NOMO-1 treated with DMSO at 0.1 percent for 48 hours (cell line): ENCODE measurements around the gene SDK2.

Experiments used
- DNase-seq: peaks from one replicate; lab custom pipeline; 2025; ENCODE audit not compliant: unreplicated experiment; lab: John Stamatoyannopoulos, UW

The SDK2 gene, protein sequence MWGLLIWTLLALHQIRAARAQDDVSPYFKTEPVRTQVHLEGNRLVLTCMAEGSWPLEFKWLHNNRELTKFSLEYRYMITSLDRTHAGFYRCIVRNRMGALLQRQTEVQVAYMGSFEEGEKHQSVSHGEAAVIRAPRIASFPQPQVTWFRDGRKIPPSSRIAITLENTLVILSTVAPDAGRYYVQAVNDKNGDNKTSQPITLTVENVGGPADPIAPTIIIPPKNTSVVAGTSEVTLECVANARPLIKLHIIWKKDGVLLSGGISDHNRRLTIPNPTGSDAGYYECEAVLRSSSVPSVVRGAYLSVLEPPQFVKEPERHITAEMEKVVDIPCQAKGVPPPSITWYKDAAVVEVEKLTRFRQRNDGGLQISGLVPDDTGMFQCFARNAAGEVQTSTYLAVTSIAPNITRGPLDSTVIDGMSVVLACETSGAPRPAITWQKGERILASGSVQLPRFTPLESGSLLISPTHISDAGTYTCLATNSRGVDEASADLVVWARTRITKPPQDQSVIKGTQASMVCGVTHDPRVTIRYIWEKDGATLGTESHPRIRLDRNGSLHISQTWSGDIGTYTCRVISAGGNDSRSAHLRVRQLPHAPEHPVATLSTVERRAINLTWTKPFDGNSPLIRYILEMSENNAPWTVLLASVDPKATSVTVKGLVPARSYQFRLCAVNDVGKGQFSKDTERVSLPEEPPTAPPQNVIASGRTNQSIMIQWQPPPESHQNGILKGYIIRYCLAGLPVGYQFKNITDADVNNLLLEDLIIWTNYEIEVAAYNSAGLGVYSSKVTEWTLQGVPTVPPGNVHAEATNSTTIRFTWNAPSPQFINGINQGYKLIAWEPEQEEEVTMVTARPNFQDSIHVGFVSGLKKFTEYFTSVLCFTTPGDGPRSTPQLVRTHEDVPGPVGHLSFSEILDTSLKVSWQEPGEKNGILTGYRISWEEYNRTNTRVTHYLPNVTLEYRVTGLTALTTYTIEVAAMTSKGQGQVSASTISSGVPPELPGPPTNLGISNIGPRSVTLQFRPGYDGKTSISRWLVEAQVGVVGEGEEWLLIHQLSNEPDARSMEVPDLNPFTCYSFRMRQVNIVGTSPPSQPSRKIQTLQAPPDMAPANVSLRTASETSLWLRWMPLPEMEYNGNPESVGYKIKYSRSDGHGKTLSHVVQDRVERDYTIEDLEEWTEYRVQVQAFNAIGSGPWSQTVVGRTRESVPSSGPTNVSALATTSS (N-terminal part only)

DNA sequence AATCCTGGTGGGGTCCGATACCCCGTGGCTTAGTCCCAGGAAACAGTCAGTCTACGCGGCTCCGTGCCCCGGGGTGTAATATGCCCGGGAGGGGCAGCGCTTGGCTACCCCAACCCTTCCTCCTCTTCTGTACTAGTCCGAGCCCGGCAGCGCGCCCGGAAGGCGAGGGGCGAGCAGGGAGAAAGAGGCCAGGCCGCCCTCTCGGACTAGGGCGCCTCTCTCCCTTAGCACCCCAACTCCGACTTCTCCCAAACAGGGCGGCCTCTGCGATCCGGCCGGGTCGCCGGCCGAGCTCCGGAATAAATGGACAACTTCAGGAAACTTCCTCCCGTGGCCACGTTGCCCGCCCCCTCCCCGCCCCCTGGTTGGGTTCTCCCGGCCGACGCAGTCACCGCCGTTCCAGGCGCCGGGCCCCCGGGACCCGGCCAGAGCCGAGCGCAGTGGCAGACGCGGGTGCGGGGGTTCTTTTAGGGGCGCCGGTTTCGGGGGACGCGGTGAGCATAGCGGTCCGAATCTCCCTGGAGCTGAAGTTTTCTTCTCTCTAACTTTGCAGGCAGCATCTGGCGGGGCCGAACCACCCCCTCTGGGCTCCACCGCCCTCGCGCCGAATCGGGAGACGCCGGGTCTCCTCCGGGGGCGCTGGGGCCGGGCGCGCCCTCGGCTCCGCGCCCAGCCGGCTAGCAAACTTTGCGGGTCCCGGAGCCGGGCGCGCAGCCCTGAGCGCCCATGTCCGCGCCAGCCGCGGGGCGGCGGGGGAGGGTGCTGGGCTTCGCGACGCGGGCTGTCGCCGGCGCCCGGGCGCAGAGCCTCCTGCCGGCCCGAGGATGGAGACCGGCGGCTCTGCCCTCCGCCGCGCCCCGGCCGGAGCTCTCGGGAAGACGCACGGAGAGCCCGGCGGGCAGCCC lies at the start of gene SDK2:
Gene SDK2, minus strand, starts transcription at position 301 of the 905 bp plus-strand sequence. CDS start 357 bp downstream, outside the sequence.
- no peak for DNase-seq

DNA sequence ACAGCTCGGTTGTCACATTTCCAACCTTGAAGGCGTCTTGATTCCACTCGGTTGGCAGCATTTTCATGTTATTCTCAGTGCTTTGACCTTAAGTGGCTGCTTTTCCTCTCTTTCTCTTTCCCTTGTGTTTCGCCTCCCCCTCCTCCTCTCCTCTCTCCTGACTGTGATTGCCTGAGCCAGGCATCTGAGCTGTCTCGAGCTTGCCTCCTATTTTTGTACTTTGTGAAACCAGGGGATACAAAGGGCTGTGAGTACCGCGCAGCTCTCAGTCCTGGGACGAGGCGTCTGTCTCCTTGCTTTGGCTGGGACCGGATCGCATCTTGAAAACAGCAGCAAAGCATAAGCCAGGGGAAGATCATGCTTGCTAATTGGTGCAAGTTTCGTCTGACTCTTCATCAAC lies 48.8 kb upstream of the SDK2 start:
- no peak for DNase-seq

DNA sequence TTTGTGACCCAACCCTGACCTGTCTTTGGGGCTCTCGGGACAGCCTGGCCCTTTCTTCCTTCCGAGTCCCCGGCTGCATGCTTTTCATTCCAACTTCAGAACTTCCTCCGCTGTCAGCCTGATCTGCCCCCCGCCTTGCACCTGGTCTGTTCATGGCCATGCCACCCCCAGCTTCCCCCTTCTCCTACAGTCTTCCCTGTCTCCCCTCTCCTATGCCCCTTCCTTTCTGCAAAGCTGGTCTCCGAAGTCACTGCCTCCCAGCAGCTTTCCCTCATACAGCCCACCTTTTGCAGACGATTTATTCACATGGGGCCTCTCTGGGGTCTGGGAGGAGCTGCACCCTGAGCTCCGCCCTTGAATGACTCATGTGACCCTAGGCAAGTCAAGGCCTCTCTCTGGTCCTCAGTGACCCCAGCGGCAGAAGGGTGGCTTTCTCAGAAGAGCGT lies 47.1 kb upstream of the SDK2 start:
- DNase-seq: no peak

DNA sequence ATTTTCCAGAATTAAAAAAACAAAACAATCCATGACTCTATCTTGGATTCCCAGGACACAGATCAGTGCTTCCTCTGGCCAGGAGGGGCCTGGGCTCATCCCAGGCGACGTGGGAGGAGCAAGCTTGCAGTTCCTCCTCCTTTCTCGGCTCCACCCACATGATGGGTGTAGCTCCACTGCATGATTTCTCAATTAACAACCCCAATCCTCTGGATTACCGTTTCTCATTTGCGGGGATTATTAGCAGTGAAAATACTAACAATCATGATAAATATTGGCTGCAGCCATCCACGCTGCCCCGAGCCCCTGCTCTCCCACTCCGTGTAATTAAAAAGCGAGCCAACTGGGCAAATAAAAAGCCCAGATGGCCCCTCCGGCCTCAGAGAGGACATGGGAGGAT lies 46.4 kb upstream of the SDK2 start:
- DNase-seq: no peak

DNA sequence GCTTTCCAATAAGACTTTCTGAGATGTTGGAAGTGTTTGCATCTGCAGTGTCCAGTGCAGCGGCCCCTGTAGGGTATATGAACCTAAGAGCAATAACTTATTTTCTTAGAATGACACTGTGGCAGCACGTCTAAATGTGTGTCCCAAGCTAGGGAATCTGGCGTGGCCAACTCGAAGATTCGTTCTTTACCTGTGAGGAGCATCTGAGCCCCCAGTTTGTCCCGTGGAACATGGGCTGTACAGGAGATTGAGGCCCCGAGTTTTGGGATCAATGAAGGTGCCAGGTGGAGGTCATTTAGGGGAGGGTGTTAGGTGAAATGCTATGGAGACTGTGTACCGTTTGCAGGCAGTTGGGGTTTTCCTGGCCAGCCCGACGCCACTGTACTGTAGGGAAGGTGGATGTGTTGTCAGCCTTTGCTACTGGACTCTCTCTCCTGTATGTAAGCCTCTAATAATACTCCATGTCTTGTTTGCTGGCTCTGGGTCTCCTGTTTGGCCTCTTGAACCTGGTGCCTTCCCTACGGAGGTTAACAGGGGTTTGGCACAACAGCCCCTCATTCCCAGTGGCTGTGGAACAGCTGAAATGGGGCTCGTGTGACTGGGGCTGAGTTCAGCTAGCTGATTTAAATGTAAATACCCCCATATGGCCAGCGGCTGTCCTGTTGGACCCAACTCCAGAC lies 45.5 kb upstream of the SDK2 start:
- DNase-seq: no peak

DNA sequence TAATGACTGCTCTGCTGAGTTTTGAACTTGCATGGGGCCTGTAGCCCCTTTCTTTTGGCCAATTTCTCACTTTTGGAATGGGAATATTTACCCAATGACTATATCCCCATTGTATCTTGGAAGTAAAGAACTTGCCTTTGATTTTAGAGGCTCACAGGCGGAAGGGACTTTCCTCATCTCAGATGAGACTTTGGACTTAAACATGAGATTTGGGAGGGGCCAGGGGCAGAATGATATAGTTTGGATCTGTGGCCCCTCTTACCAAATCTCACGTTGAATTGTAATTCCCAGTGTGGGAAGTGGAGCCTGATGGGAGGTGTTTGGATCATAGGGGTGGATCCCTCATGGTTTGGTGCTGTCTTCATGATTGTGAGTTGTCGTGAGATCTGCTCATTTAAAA lies 42.7 kb upstream of the SDK2 start:
- DNase-seq: no peak

DNA sequence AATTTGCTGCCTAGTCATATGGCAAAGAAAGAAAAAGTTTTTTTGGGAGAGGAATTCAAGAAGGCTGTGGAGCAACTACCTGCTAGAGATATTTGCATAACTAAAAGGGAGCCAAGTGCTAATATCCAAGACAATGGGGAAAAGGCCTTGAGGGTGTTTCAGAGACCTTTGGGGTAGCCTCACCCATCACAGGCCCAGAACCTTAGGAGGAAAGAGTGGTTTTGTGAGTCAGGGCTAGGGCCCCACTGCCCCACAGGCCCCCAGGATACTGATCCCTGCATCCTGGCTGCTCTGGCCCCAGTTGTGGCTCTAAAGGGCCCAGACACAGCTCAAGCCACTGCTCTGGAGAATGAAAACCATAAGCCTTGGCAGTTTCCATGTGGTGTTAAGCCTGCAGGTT lies 41.9 kb upstream of the SDK2 start:
- DNase-seq: no peak

DNA sequence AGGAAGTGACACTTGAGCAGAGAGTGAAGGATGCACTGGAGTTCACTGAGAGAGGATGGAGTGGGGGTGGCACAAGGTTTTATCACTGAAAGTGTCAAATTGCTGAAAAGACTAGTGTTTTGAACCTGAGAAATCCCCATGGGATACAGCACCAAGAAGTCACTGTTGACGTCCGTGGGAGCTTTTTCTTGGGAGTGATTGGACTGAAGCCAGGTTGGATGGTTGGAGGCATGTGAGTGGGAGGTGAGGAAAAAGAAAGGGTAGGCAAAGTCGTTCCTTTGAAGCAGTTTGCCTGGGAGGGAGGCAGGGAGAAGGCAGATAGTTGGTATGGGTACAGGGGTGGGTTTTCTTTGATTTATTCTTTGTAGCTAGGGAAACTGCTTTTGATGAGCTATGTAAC lies 39.9 kb upstream of the SDK2 start:
- no peak for DNase-seq

DNA sequence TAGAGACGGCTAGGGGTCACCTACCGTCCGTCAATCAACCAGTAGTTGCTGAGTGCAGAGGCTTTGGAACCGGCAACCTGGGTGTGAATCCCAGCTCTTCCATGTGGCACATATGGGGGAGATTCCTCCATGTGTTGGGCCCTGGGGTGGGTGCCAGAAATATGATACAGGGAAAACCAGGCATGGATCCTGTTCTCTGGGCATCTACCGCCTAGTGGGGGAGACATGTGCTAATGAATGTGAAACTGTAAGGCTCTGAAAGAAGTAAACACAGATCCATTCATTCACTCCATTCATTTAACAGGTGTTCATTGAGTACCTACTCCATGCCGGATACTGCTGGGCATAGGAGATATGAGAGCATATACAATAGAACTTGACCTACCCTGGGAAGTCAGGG lies 39.5 kb upstream of the SDK2 start:
- no peak for DNase-seq

DNA sequence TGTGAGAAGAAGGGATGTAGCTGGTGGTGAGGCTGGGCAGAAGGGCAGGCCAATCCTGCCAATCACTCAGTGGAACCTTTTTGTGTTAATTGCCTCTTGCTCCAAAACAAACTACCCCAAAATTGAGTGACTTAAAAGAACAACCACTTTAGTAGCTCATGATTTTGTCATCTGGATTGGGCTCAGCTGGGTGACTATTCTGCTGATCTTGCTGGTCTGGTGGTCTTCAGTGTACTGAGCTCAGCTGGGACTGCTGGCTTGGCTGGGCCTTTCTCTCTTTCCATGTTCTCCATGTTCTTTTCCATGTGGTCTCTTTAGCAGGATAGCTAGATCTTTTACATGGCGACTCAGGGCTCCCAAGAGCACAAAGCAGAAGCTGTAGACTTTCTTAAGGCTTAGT lies 37.7 kb upstream of the SDK2 start:
- DNase-seq: no peak

DNA sequence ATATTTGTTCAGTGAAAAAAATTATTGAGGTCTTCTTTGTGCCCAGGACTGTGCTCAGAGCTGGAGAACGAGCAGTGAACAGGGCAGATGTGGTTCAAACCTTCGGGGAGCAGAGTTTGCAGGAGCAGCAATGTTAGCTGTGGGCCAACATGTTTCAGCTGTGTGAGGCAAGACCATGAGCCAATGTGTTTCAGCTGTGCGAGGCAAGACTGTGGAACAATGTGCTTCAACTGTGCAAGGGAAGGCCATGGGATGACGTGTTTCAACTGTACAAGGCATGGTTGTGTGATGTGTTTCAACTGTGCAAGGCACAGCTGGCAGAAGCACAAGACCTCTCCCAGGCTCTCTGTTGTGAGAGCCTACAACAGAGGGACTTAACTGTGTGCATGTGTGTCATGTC lies 35.2 kb upstream of the SDK2 start:
- DNase-seq: no peak

DNA sequence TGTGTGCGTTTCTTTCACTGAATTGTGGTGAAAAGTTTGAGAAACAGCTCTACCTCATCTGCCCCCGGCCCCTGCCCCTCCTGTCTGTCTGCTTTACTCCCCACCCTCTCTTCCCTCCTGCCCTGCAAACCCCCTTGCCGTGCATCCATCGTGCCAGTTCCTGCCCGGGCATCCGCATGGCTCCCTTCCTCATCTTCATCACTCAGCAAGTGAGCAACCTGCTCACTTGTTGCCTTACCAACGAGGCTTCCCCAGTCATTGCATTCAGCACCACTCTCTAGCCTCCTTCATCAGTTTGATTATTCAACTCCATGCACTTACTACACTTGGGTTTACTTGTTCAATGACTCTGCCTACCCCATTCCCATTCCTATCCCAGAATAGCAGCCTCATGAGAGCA lies 34.8 kb upstream of the SDK2 start:
- DNase-seq: no peak

DNA sequence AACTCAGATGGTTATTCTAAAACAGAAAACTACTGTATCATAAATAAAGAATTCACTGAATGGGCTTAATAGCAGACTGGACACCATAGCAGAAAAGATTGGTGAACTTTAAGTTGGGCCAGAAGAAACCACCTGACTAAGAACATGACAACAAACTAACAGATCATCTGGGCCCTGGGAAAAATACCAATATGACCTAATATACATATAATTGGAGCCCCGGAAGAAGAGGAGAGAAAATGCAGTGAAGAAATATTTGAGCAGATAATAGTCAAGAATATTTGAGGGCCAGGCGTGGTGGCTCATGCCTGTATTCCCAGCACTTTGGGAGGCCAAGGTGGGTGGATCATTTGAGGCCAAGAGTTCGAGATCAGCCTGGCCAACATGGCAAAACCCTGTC lies 25.5 kb upstream of the SDK2 start:
- DNase-seq: no peak

DNA sequence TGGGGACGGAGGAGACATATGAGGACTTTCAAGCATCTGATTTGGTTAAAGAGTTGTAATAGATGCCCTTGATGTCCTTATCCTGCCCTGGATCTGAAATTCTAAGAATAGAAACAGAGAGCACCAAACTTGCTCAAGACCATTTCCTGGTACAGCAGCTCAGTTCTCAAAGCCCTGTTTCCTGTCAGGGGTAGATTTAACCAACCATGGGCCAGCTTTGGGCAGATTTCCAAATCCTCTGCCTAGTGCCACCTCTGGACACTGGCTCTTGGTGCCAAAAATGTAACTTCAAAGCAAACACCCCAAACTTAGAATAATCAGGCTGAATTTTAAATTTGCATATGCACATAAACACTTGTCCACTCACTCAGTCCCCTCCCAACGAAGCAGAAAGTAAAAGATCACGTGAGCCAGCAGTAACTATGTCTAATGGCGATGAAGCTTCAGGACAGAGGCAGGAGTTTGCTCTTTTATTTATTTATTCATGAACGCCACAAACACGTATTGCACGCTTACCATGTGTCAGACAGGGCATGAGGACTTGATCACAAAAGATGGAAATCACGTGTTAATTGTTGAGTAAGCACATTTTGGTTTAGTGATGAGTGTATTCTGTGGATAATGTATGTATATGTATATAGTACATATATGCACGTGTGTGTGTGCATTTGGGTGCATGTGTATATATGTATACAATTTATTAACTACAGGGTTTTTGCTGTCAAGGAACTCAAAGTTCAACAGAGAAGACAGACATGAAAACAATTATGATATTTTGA lies 23.1 kb upstream of the SDK2 start:
- DNase-seq: peak; percentile 76

DNA sequence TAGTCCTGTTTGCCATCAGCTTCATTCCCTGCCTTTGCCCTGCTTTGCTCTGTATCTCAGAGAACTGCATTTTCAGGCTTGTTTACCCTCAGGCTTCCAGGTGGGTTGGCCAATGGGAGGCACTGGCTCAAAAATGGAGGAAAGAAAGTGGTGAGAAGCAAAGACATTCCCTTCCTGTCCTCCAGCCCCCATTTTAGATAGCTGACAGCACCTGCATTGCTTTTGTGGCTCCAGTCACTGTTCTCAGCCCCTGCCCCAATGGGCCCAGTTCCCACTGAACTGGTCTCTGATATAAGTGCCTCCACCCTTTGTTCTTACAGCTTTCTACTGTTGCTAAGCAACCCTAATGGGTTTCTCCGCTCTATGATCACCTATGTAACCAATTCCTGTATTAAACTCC lies 19.4 kb upstream of the SDK2 start:
- no peak for DNase-seq

DNA sequence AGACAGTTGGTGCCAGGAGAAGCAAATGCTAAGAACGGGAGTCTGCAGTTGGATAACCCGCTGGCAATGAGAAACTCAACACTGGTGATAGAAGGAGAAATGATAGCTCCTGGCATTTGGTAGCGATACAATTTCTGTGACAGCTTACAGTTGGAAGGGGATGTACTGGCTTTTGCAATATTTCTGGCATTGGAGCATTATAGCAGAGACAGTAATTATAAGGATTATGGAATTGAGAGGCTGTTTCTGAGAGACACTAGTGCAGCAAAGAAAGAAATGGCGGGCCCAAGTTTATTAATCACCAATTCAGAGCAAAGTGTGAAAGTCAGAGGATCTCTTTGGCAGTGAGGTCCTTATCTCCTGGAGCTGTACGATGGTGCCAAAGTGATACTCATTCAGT lies 16.1 kb upstream of the SDK2 start:
- no peak for DNase-seq

DNA sequence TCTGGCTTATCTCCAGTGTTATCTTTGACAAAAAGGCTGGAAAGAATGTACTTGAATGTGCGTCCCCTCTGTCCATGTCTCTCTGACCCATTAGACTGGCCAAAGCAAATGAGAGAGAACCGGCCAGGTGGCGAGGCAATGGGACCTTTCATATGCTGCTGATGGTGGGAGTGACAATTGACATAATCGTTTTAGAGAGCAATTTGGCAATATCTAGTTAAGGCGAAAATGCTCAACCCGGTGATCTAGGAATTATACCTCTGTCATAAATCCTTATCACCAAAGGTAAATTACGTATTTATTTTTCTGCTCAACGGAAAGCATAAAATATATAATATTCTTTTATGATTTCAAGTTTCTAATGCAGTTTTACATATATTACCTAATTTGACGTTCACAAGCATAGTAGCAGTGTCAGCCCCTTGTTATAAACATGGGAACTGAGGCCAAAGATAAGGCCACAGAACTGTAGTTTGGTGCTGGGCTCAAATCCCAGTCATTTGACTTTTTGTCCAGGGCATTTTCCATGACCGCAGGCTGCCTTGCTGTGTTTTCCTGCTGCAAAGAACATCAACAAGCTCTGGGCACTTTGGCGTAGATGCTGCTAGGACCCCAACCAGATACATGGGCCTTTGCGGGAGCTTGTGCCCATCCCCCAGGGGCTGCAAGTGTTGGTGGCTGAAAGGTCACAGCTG lies 14.7 kb upstream of the SDK2 start:
- no peak for DNase-seq

DNA sequence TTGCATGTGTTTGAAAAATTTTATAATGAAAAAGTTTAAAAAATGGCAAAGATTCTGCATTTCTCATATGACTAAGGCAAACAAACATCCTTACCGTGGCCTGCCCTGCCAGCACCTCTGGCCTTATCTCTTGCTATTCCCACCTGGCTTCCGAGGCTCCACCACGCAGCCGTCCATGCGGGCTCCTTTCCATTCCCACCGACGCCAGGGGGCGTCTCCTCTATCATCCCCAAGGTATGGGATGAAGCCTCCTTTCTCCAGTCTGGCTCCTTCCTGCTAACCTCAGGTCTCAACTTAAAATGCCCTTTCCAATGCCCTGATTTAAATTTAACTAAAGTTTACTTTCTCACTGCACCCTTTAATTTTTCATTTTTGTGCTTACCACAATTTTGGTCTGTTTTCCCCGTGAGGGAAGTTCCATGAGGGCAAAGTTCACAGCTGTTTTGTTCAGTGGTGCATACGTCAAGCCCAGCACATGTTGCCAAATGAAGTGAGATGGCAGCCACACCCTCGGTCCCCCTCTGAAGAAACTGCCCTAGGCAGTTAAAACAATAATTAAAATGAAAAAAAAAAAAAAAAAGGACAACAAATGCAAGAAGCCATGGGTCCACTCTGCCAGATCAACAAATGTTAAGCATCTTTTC lies 13.3 kb upstream of the SDK2 start:
- DNase-seq: peak; percentile 37
